SK-N-SH treated with all-trans-retinoic acid at 6 μM for 48 hours (cell line): Measurements from ENCODE around the gene RAB14.

Source experiments
- ARNTL ChIP-seq: fragments of 450-650 bp; formaldehyde crosslinking; IDR thresholded peaks from 2 replicates; pipeline ENCODE4 v1.5.0; 2020; ENCODE audit warnings: low read depth, mild to moderate bottlenecking, moderate library complexity, borderline replicate concordance
- OSR1 ChIP-seq: fragments of 250-450 bp; sonication (Bioruptor Pico); IDR thresholded peaks from 2 replicates; pipeline ENCODE4 v1.8.0; 2022; ENCODE audit warnings: moderate library complexity, mild to moderate bottlenecking, inconsistent platforms
- ZFP3 ChIP-seq: fragments of 250-450 bp; sonication (Bioruptor Pico); IDR thresholded peaks from 2 replicates; pipeline ENCODE4 v1.5.0; 2020; ENCODE audit warnings: mild to moderate bottlenecking, moderate library complexity
- TF ChIP-seq, protein P1 (sequence below): fragments of 250-450 bp; sonication (Bioruptor Pico); IDR thresholded peaks from 2 replicates; pipeline ENCODE4 v1.8.0; 2021; ENCODE audit warnings: low read depth, mild to moderate bottlenecking, moderate library complexity, borderline replicate concordance

- no peak for TF ChIP-seq OSR1 (CRISPR knock-in tag)
- TF ChIP-seq, protein P1, sequence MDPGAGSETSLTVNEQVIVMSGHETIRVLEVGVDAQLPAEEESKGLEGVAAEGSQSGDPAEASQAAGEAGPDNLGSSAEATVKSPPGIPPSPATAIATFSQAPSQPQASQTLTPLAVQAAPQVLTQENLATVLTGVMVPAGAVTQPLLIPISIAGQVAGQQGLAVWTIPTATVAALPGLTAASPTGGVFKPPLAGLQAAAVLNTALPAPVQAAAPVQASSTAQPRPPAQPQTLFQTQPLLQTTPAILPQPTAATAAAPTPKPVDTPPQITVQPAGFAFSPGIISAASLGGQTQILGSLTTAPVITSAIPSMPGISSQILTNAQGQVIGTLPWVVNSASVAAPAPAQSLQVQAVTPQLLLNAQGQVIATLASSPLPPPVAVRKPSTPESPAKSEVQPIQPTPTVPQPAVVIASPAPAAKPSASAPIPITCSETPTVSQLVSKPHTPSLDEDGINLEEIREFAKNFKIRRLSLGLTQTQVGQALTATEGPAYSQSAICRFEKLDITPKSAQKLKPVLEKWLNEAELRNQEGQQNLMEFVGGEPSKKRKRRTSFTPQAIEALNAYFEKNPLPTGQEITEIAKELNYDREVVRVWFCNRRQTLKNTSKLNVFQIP, result no peak
- no peak for TF ChIP-seq ZFP3 (CRISPR knock-in tag)
- TF ChIP-seq ARNTL, result no peak
Measured at GRCh38 chr9:121156263-121156731, 45.4 kb downstream of the RAB14 start.
